Kidney (tissue), 14 donors: ENCODE data around the gene TNIP1. TPM values are rescaled to one million over a fixed set of nuclear protein-coding genes. Genes with fewer than 3 reads are reported as not detected.

Source experiments
- DNase-seq, 5 donors: peaks; one replicate each; pipeline ENCODE4 v3.0.0-alpha.2; 2013 to 2020
- FAIRE-seq: peaks from 2 replicates; lab custom pipeline; 2012; peaks lifted over from hg19 to GRCh38; lab: Jason Lieb, UNC
- H3K27ac ChIP-seq, 2 donors: one replicate each; pipeline ENCODE4 v1.7.0; 2013; ENCODE audit warnings: low read depth in 2 of 2, low read length in 2 of 2, inconsistent platforms in 1 of 2
- H3K27me3 ChIP-seq: one replicate; pipeline ENCODE4 v1.7.1; 2013; ENCODE audit warnings: low read length, inconsistent platforms; ENCODE audit not compliant: control insufficient read depth, insufficient read depth
- H3K36me3 ChIP-seq, 3 donors: one replicate each; pipeline versions ENCODE4 v1.7.0 to v1.7.1; 2013; ENCODE audit warnings: low read length in 3 of 3, control low read depth in 1 of 3, inconsistent platforms in 1 of 3; ENCODE audit not compliant: insufficient read depth in 3 of 3, control insufficient read depth in 2 of 3
- H3K4me1 ChIP-seq, 3 donors: one replicate each; pipeline versions ENCODE4 v1.7.0 to v1.7.1; 2013; ENCODE audit warnings: low read length in 3 of 3, inconsistent platforms in 1 of 3, low read depth in 1 of 3; ENCODE audit not compliant: control insufficient read depth in 2 of 3, insufficient read depth in 2 of 3
- H3K4me3 ChIP-seq, 3 donors: one replicate each; pipeline versions ENCODE4 v1.7.0 to v1.8.1; 2013; ENCODE audit warnings: low read length in 3 of 3, control low read depth in 1 of 3, inconsistent platforms in 1 of 3
- H3K9ac ChIP-seq, 3 donors: one replicate each; pipeline versions ENCODE4 v1.7.0 to v1.7.1; 2013; ENCODE audit warnings: low read length in 3 of 3, control low read depth in 1 of 3, inconsistent platforms in 1 of 3
- H3K9me3 ChIP-seq, 3 donors: one replicate each; pipeline versions ENCODE4 v1.7.0 to v1.7.1; 2013; ENCODE audit warnings: low read length in 3 of 3, control low read depth in 1 of 3, inconsistent platforms in 1 of 3; ENCODE audit not compliant: control insufficient read depth in 2 of 3, insufficient read depth in 1 of 3
- intact Hi-C: fragments of 100-400 bp; cut with DNase I; formaldehyde crosslinking; loops from one replicate; pipeline ENCODE4 v1.11.1; 2022
- polyA plus RNA-seq: library from polyadenylated mRNA; stranded (reverse); fragments of 350-450 nt; fragmentation: Illumina TruSeq; extraction: RNeasy Lipid Tissue Mini Kit (QIAGEN cat#74804); gene quantifications from one replicate; pipeline ENCODE4 v1.2.3, GENCODE V29; 2014; ENCODE audit warnings: low read depth, low replicate concordance; ENCODE audit not compliant: insufficient read depth
- total RNA-seq: library from RNA; stranded (reverse); fragmentation: NEBNext Ultra II Directional; extraction: Animal tissue kit (Norgen Biotek cat#: 25700); gene quantifications from one replicate; pipeline ENCODE4 v1.2.1, GENCODE V29; 2021
- TF ChIP-seq, protein P1 (sequence below): IDR thresholded peaks from 3 replicates; pipeline ENCODE4 v1.5.1; 2012; ENCODE audit warnings: mild to moderate bottlenecking, moderate library complexity, borderline replicate concordance; ENCODE audit not compliant: insufficient read depth; ENCODE audit errors: extremely low read depth
- donor health status: control.
- donor health status: control.
- donor health status: control.
- donor health status: control.
- donor health status: control.
- donor health status: DM: yes; HTN: yes; CAD: no.
- donor health status: Normal renal cell carcinoma (clear cell type).

The TNIP1 gene
- total and polyA plus RNA-seq, 2 donors from 2014 or later, result 109 to 132 TPM

DNA sequence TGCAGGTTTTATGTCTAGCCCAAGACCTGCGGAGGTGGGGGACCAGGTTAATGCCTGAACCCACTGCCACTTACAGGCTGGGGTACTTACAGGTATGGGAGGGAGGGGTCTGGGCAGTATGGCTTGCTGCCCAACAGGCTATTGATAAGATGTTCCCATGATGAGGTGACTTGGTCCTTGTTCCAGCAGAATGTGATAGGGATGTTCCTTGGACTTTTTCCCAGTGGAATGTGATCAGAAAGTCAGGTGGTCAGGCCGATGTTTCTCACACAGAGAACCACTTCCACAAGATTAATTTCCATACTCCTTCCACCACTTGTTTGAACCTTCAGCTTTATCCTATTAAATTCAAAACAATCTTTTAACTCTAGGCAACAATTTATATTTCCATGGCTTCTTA, 87.4 kb downstream of the TNIP1 start:
- intact Hi-C loops, result no loop called here
- DNase-seq (no peak), FAIRE-seq (no peak)
- Histone ChIP-seq H3K4me3 (no peak overlapping the region), H3K9ac (no peak overlapping the region), H3K27ac (no peak overlapping the region), H3K36me3 (no peaks in the 10 kb centered on the region), H3K27me3 (no peaks in the 10 kb centered on the region), H3K4me1 (no peaks in the 10 kb centered on the region), H3K9me3 (peaks cover 0 to 5% (median 0%) of the 10 kb centered on the region in 3 donors)
- TF ChIP-seq, protein P1, sequence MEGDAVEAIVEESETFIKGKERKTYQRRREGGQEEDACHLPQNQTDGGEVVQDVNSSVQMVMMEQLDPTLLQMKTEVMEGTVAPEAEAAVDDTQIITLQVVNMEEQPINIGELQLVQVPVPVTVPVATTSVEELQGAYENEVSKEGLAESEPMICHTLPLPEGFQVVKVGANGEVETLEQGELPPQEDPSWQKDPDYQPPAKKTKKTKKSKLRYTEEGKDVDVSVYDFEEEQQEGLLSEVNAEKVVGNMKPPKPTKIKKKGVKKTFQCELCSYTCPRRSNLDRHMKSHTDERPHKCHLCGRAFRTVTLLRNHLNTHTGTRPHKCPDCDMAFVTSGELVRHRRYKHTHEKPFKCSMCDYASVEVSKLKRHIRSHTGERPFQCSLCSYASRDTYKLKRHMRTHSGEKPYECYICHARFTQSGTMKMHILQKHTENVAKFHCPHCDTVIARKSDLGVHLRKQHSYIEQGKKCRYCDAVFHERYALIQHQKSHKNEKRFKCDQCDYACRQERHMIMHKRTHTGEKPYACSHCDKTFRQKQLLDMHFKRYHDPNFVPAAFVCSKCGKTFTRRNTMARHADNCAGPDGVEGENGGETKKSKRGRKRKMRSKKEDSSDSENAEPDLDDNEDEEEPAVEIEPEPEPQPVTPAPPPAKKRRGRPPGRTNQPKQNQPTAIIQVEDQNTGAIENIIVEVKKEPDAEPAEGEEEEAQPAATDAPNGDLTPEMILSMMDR, result no peak

GRCh38 chr5:150992705-150993104, 88.1 kb downstream of the TNIP1 start:
- intact Hi-C loops, result no loop called here
- no peak for DNase-seq
- H3K9ac ChIP-seq, result no peak overlapping the region
- H3K4me1 ChIP-seq, result no peaks in the 10 kb centered on the region
- no peaks in the 10 kb centered on the region for H3K27me3 ChIP-seq
- no peak overlapping the region for H3K27ac ChIP-seq
- FAIRE-seq, result no peak
- peaks cover 0 to 5% (median 0%) of the 10 kb centered on the region in 3 donors for H3K9me3 ChIP-seq
- H3K4me3 ChIP-seq, result no peak overlapping the region
- no peaks in the 10 kb centered on the region for H3K36me3 ChIP-seq
- TF ChIP-seq, protein P1, result no peak

GRCh38 chr5:150989695-150990094, 91.1 kb downstream of the TNIP1 start:
- FAIRE-seq (no peak), DNase-seq (no peak)
- Histone ChIP-seq H3K9me3 (peaks cover 0 to 5% (median 0%) of the 10 kb centered on the region in 3 donors), H3K9ac (no peak overlapping the region), H3K36me3 (no peaks in the 10 kb centered on the region), H3K27me3 (no peaks in the 10 kb centered on the region), H3K4me3 (no peak overlapping the region), H3K27ac (no peak overlapping the region), H3K4me1 (no peaks in the 10 kb centered on the region)
- intact Hi-C loops, result no loop called here
- TF ChIP-seq, protein P1, result no peak

GRCh38 chr5:150987746-150988145, 93.1 kb downstream of the TNIP1 start:
- TF ChIP-seq, protein P1, result no peak

More at GRCh38 chr5:150987746-150988145, 93.1 kb downstream of the TNIP1 start:
- DNase-seq (peak in 1 of 5 donors; percentile 16), FAIRE-seq (no peak)
- no peak overlapping the region for H3K9ac ChIP-seq
- H3K27me3 ChIP-seq, result no peaks in the 10 kb centered on the region
- H3K9me3 ChIP-seq, result peaks cover 0 to 3% (median 0%) of the 10 kb centered on the region in 3 donors
- no peaks in the 10 kb centered on the region for H3K36me3 ChIP-seq
- no peak overlapping the region for H3K4me3 ChIP-seq
- no peak overlapping the region for H3K27ac ChIP-seq
- H3K4me1 ChIP-seq, result no peaks in the 10 kb centered on the region
- intact Hi-C loops, result no loop called here
